Hematopoietic multipotent progenitor cell treated with erythropoietin and hydrocortisone succinate and interleukin-3 and kit ligand, for 17 days (in vitro differentiated cells): Measurements from ENCODE around the gene WFDC1.
"Not testable (repeated sequence)": the region's sequence is repeated elsewhere in the genome, so short reads cannot be mapped to it uniquely, and the experiment has no call there.

Experiments
- DNase-seq: peaks from one replicate; pipeline ENCODE4 v3.0.0-alpha.2; 2015; ENCODE audit warnings: low spot score

WFDC1 gene

DNA sequence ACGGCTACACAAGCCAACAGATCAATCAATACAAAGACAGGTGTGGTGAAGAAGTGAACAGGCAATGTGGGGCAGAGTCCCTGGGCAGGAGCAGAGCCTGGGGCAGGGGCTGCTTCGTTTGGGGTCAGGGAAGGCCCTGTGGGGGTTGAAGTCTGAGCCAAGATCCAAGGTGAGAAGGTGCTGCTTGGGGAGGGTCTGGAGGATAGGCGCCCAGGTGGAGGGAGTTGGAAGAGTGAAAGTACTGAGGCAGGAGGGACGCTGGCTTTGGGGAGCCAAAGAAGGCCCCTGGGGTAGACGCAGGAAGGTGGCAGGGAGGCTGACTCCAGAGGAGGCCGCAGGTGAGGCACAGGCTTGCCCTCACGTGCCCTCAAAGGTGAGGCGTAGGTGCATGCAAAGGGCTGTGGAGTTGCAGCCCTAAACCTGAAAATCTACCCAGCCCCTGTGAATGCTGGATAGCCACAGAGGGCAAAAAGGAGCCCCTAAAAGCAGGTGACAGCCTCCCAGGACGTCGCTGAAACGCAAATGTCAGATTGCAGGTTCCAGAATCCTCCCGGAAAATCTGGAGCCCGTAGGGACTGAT is 33.3 kb downstream of the WFDC1 start:
- DNase-seq = no peak

DNA sequence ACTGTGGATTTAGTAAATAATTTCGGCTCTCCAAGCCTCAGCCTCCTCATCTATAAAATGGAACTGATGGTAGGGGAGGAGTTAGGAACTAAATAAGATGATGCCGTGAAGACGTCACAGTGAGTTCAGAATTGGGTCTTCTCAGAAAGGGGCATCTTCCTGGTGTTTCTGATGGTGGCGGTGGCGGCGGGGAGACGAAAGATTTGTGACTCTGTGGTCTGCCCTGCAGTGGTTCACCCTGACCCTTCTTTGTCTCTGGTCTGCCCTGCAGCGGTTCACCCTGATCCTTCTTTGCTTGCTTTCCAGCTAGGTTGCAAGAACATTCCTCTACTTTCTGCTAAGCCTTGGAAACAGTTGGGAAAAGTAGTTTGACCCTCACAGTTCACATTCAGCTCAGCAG is 34.3 kb downstream of the WFDC1 start:
- DNase-seq = no peak

DNA sequence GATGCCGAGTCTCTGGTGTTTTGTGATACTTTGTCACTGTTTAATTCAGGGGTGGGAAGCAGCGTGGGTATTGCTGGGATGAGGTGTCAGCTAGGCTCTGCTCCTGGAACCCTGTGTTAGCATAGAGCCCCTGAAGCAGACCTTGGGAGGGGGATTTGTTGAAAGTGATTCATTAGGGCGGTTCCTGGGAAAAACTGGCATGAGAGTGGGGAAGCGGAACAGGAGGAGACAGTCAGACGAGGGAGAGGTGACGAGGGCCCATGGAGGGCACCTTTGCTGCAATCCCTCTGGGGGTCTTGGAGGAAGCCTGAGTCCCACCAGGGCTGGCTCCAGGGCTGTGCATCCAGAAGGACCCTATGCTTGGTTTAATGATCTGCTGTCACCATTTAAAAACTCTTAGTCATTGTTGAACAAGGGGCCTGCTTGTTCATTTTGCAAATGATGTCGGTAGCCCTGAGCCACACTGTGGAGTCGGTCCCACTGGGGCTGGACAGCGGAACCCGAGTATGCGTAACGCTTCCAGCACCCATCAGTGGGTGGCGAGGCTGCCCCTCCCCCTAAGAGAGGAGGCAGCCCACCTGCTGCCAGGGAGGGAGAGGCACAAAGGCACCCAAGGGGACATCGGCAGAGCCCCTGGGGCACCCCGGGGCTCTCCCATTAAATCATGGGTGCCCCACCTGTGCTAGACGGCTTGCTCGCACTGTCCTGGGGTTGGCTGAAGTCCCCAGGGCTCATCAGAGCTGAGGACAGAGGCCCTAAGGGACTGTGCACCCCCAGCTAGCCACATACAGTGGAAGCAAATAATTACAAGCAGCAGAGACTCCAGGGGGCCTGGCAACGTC is 35.4 kb downstream of the WFDC1 start:
- DNase-seq = no peak

DNA sequence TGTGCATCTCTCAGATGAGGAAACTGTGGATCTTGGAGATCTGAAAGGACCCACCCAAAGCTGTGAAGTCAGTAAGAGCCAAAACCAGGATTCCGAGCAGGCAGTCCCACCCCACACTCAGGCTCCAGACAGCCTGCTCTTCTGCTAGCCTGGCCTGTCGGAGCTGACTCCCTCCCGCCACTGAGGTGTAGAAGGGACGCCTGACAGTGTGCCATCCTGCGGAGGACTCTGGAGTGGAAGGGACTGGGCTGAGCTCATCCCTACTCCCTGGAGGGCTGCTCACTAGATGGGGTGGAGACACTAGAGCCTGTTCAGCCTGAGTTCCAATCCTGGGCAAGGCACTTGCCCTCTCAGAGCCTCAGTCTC is 36.0 kb downstream of the WFDC1 start:
- no peak for DNase-seq

DNA sequence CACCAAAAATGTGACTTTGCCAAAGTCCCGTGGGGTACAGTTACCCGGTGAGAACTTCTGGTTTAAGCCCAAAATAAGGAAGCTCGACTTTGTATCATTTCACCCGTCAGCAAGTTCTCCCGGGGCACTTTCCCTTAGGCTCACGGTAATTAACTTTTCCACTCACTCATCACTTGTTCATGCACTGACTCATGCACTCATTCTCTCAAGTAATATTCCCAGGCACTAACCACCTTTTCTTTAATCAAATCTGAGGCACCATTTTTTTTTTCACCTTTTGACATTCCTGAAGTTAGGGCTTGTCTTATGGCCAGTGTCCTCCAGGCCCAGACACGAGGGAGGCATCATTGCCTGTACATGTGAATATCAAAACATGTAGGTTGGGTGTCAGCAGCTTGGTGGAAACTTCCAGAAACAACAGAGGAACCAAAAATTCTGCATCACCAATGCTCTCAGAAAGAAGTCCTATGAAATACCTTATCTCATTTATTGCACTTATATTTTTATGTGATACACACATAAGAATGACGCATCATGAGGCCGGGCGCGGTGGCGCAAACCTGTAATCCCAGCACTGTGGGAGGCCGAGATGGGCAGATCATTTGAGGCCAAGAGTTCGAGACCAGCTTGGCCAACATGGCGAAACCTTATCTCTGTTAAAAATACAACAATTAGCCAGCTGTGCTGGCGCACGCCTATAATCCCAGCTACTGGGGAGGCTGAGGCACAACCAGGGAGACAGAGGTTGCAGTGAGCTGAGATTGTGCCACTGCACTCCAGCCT is 37.5 kb downstream of the WFDC1 start:
- DNase-seq = no peak

DNA sequence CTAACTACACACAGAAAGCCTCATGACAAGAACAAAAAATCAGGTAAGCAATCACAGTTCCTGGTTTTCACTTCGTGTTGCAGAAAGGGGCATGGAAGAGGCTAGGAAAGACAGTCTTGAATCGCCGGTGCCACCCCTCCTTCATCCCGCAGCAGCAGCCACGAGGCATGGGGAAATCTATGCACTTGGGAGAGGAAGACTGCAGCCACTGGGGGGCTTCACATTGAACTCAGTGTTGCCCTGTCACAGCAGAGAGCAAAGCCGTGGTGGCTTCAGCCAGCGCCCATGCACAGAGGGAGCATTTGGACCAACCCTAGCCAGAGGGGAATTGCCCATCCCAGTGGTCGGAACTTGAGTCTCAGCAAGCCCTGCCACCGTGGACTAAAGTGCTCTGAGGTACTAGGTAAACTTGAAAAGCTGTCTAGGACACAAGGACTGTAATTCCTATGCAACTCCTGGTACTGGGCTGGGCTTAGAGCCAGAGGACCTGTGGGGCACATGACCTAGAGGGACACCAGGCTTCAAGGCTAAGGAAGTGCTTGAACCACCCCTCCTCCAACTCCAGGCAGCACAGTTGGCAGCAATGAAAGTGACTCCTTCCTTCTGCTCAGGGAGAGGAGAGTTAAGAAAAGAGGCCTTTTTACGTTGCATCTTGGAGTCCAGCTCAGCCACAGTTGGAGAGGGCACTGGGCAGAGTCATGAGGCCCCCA is 38.5 kb downstream of the WFDC1 start:
- DNase-seq = no peak

DNA sequence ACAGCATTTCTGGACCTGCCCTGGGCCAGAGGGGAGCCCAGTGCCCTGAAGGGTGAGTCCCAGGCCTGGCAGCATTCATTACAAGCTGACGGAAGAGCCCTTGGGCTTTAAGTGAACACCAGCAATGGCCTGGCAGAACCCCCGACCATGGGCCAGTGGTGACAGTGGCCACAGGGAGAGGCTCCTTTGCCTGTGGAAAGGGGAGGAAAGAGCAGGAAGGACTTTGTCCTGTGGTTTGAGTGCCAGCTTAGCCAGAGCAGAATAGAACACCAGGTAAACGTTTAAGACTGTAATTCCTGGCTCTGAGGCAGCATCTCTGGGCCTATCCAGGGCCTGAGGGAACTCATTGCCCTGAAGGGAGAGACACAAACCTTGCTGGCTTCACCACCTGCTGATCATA is 39.4 kb downstream of the WFDC1 start:
- DNase-seq = no peak

DNA sequence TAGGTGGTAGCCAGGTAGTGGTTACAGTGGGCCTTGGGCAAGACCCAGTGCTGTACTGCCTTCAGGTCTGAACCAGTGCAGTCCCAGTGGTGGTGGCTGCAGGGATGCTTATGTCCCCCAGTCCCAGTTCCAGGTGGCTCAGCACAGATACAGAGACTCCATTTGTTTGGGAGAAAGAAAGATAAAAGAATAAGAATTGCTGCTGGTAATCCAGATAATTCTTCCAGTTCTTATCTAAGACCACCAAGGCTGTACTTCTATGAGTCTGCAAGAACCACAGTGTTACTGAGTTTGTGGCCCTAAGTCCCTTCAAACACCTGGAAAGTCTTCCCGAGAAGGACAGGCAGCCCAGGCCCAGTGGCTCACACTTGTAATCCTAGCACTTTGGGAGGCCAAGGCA is 39.8 kb downstream of the WFDC1 start:
- no peak for DNase-seq

DNA sequence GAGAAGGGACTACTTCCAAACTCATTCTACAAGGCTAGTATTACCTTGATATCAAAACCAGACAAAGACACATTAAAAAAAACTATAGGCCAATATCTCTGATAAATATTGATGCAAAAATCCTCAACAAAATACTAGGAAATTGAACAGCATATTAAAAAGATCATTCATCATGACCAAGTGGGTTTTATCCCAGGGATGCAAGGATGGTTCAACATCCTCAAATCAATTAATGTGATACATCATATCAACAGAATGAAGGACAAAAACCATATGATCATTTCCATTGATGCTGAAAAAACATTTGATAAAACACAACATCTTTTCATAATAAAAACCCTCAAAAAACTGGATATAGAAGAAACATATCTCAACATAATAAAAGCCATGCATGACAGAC is 42.6 kb downstream of the WFDC1 start:
- DNase-seq = not testable (repeated sequence)

DNA sequence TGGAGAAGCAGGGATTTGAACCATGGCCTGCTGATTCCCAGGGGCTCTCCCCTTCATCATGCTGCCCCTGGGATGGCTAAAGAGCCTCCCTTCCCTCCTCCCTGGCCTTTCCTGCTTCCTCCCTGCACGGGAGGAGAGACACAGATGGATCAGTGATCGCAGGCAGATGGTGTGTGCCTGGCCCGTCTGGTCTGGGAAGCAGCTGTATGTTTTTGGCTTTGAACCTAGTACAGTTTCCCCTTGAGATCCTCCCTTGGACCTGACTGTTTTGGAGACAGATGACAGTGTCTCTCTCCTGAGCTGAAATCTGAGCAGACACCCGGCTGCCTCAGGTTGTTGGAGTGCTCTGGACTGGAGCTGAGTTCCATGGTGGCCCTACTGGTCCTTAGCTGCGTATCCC is 44.6 kb downstream of the WFDC1 start:
- DNase-seq = no peak

DNA sequence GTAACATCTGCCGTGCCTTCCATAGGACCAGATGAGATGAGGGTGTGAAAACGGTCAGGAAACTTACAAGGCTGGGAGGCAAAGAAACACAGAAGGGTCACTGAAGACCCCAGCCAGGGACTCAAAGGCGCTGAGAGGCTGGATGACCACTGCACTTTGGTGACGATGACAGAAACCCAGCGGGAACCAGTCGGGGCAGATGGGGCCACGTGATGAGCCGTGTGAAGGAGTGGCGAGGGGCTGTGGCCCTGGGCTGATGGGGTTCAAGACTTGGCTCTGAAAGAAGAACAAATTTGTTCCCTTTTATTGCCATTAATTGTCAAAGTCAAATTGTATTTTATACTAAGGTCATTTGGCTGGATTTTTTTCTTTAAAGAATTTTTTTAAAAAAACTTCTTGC is 45.1 kb downstream of the WFDC1 start:
- no peak for DNase-seq

DNA sequence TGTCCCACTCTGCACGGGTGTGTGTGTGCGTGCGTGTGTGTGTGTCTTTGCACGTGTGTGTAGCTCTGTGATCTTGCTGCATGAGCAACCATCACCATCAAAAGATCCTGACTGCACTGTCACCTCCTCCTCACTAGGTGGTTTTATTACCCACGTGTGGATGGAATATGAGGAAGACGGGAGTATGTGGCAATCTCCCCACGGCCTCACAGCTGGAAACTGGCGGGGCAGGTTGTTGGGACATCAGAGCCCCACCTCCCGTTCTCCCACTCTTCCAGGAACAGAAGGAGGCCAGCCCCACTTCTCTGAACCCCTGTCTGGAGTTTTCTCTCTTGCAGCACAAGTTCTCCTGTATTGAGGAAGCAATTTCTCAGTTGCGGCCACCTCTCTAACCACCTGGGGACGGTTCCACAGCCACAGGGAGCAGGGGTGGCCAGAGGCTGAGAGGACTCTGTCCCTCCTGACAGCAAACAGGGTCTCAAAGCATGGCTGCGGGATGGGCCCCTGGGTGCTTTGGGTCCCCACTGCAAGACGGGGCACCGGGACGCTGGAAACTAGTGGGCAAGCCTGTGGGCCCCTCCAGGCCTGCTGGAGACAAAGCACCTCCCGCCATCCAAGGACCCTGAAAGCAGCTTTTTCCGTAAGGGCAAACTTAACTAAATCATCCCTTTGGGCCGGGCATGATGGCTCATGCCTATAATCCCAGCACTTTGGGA is 45.8 kb downstream of the WFDC1 start:
- no peak for DNase-seq

DNA sequence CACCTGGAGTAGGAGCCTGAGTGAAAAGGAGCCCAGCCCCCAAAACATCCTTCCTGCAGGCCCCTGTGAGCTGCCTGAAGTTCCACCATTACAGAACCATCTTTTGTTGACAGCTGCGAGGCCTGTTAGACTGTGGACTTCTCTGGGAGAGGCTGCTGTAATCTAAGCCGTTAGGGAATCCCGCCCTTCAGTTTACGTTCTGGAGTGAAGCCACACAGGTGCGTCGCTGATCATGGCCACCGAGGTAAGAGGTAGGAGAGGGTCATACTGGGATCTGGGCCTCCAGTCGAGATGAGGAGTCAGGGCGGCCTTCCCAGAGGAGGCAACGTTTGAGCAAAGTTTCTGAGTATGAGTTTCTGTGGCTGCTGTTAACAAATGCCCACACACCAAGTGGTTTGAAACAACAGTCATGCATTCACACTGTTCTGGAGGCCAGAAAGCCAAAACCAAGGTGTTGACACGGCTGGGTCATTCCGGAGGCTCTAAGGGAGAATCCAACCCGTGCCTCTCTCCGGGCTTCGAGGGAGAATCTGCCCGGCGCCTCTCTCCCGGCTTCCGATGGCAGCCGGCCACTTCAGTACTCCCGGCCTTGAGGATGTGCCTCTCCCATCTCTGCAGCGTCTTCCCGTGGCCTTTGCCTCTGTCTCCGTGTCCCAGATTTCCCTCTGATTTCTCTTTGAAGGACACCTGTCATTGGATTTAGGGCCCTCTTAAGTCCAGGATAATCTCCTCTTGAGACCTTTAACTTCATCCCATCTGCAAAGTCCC is 47.0 kb downstream of the WFDC1 start:
- no peak for DNase-seq

DNA sequence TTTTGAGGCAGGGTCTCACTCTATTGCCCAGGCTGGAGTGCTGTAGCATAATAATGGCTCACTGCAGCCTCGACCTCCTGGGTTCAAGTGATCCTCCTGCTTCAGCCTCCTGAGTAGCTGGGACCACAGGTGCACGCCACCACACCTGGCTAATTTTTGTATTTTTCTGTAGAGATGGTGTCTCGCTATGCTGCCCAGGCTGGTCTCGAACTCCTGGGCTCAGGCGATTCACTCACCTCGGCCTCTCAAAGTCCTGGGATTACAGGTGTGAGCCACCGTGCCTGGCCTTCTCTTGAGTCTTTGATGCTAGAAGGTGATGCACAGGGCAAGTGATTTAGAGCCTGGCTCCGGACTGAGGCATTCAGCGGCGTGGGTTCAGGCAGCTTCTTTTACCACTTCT is 49.1 kb downstream of the WFDC1 start:
- not testable (repeated sequence) for DNase-seq

DNA sequence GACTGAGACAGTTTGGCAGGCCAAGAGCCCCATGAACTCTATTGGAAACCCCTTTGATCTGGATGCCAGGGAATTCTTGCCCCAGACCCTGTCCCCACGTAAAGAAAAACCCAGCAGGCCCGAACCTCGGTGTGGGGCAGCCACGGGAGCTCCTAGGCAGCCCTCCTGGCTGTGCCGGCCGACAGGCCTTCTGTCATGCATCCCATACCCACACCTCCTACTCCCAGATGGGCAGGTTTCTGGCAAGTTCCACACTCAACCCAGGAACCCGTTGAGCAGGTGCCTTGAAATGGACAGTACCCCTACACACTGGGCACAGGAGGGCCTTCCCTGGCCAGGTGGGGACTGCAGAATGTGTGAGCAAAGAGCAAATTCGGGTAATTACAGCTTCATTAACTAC is 50.1 kb downstream of the WFDC1 start:
- no peak for DNase-seq

DNA sequence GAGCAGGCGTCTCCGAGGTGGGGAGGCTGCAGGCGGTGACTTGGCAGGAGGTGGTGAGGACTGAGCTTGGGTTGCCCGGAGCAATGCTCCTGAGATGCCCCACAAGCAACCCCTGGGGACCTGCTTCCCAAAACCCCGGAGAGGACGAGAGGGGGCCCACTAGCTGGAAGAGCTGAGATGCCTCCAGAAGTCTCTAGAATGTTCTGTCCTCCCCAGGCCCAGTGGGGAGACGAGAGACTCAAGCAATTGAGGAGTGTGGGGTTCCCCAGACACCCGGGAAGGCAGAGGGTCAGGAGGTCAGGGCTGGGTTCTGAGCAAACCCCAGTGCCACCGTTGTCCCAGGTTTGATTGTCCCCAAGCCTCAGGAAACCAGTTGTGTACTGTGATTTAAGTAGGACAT is 52.5 kb downstream of the WFDC1 start:
- DNase-seq = no peak

DNA sequence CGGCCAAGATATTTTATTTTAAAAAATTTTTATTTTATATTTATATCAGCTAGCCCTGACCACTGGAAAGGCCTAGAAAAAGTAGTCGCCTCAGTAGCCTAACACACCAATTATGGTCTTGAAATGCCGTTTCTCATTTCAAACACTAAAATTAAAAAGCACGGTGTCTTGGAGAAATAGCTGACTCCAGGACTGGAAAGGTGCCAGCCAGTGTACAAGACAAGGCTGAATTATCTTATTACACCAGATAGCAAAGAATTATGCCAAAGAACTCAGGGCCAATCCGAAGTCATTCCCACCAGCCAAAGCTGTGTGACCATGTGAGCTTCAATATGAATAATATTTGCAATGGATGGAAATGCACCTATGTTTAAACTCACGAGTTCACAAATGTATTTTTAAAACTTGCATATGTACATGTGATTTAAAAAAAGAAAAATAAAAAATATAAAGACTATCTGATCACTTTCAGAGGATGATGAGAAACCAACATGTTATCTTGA is 53.8 kb downstream of the WFDC1 start:
- no peak for DNase-seq

DNA sequence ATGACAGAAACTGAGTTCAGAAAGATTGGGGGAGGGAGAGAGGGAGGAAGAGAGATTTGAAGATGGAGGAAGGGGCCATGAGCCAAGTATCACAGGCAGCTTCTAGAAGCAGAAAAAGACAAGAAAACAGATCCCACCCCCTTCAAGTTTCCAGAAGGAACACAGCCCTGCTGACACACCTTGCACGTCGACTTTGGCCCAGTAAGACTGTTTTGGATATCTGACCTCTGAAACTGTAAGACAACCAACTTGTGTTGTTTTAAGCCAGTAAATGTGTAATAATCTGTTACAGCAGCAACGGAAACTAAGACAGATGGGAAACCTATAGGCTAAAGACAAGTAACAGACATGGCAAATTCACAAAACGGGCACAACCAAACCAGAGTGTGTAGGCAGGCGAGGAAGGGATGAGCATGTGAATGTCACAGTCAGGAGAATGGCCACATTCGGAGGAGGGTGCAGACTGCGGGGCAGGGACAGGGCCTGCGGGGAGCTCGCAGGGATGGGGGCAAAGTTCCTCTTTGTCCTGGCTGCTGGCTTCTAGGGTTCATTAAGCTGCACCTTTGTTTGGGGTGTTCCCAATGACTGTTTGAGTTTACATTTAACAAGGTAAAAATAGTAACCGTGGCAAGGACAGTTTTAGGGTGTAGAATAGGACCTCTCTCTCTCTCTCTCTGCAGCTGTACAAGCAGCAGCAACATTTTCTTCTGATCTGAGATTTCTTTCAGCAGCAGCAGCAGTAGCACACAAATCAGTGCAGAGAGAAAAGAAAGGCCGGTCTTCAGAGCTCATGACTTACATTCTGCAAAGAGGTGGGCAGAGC is 55.4 kb downstream of the WFDC1 start:
- no peak for DNase-seq

DNA sequence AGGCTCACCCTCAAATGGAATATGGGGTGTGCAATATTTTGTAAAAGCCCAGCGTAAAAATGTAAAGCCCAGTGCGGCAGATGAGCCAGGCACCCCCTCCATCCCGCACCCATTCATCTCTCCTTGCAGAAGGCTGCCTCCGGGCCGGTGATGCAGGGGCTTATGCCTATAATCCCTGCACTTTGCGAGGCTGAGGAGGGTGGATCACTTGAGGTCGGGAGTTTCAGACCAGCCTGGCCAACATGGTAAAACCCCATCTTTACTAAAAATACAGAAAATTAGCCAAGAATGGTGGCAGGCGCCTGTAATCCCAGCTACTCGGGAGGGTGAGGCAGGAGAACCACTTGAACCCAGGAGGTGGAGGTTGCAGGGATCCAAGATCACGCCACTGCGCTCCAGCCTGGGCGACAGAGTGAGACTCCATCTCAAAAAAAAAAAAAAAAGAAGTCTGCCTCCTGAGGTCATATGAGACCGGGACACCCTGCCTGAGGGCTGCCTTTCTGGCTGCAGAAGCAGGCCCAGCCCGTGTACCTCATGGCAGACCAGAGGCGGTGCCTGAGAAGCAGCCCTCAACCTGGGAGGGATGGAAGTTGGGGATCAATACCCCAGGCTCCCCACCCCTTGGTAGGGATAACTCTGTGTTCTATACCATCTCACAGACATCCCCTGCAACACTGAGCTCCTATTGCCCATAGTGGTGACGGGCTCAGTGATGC is 56.2 kb downstream of the WFDC1 start:
- DNase-seq = no peak
